OCI-LY7 (cell line): Measurements from ENCODE around the gene LCNL1.

Experiments used
- CTCF ChIP-seq: fragments of 200-600 bp; sonication (generic); conservative IDR thresholded peaks from 2 replicates; pipeline ENCODE4 v1.5.1; 2014; ENCODE audit warnings: mild to moderate bottlenecking, antibody characterized with exemption, low read length, moderate library complexity, mixed read lengths
- EZH2phosphoT487 ChIP-seq: fragments of 200-600 bp; sonication (generic); IDR thresholded peaks from 2 replicates; pipeline ENCODE4 v1.6.1; 2018; ENCODE audit warnings: low read depth, borderline replicate concordance, mild to moderate bottlenecking, mixed run types, antibody characterized with exemption, low read length, moderate library complexity, mixed read lengths

- TF ChIP-seq CTCF (no peak), EZH2phosphoT487 (no peak)
Measured at GRCh38 chr9:136972743-136973142, 10.1 kb upstream of the LCNL1 start.
